ENCODE results near the gene PRCC.
A peak's percentile ranks its signal among the peaks of the same experiment; 100 is the strongest.

Gene PRCC

DNA sequence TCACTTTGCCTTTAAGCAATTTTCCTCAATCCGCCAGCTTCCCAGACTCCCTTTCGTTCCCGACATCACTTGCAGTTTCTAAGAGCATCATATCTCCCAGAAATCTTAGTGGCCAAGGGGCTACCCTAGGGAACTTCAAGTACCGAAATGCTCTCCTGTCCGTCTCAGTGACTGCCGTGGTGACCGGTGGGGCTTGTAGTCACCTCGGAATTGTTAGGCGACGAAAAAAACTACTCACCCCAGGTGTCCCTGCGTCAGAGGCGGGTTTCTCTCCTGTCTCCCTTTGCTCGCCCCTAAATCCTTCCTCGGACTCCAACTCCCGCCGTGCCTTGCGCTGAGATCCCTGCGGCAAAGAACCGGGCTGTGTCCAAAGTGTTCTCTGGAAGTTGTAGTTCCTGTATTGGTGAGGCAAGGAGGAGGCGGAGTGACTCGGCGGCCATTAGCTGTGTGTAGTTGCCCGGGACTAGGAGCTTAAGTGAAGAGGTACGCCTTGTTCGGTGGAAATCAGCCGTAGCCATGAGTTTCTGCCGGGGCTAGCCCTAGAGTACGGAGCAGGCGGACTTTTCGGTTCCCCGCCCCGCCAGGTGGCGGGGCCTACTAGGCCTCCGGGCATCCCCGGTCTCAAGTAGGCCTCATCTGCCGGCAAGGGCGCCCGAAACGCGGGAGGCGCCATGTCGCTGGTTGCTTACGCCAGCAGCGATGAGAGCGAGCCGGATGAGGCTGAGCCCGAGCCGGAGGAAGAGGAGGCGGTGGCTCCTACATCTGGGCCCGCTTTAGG lies at the start of gene PRCC:
Gene PRCC, plus strand, starts transcription at position 435 of the 778 bp plus-strand sequence. Its CDS starts 237 bp downstream, at position 672.
- no peak within 1 kb of the TSS for H3K4me3 Mint-ChIP-seq
- ATAC-seq (peak; percentile 96), DNase-seq (peak; percentile 94)
- H3K4me1 Mint-ChIP-seq, result peaks cover 45% of the 10 kb centered on the region
- H3K27ac Mint-ChIP-seq, result no peak within 1 kb of the TSS
- H3K27me3 Mint-ChIP-seq, result no peaks in the 10 kb centered on the region
- no peaks in the 10 kb centered on the region for H3K9me3 Mint-ChIP-seq
- peaks cover 37% of the 10 kb centered on the region for H3K36me3 Mint-ChIP-seq (ENCODE audit: low read depth)

GRCh38 chr1:156721131-156721530 lies 46.2 kb upstream of the PRCC start:
- H3K27me3 Mint-ChIP-seq, result no peaks in the 10 kb centered on the region
- H3K27ac Mint-ChIP-seq, result peak overlapping the region; percentile 82
- ATAC-seq (no peak), DNase-seq (no peak)
- no peak overlapping the region for H3K4me3 Mint-ChIP-seq
- peaks cover 45% of the 10 kb centered on the region for H3K36me3 Mint-ChIP-seq (ENCODE audit: low read depth)
- H3K4me1 Mint-ChIP-seq, result peaks cover 12% of the 10 kb centered on the region
- H3K9me3 Mint-ChIP-seq, result no peaks in the 10 kb centered on the region

DNA sequence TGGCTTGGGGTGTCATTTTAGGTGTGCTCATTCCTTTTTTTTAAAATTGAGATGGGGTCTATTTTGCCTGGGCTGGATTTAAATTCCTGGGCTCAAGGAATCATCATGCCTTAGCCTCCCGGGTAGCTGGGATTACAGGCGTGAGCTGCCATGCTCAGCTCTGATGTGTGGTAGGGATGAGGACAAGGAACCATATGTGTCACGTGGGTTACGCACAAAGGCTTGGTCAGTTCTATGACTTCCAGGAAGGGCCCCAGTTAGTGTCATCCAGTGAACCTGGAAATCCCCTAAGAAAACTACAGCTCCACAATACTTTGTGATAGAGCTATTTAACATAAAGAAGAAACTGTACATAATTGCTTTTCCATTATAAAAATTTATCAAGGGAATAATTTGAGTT lies 45.8 kb upstream of the PRCC start:
- ATAC-seq, result no peak
- H3K9me3 Mint-ChIP-seq, result no peaks in the 10 kb centered on the region
- H3K36me3 Mint-ChIP-seq (ENCODE audit: low read depth), result peaks cover 45% of the 10 kb centered on the region
- no peak overlapping the region for H3K4me3 Mint-ChIP-seq
- peak overlapping the region; percentile 82 for H3K27ac Mint-ChIP-seq
- H3K27me3 Mint-ChIP-seq, result no peaks in the 10 kb centered on the region
- no peak for DNase-seq
- peaks cover 12% of the 10 kb centered on the region for H3K4me1 Mint-ChIP-seq

DNA sequence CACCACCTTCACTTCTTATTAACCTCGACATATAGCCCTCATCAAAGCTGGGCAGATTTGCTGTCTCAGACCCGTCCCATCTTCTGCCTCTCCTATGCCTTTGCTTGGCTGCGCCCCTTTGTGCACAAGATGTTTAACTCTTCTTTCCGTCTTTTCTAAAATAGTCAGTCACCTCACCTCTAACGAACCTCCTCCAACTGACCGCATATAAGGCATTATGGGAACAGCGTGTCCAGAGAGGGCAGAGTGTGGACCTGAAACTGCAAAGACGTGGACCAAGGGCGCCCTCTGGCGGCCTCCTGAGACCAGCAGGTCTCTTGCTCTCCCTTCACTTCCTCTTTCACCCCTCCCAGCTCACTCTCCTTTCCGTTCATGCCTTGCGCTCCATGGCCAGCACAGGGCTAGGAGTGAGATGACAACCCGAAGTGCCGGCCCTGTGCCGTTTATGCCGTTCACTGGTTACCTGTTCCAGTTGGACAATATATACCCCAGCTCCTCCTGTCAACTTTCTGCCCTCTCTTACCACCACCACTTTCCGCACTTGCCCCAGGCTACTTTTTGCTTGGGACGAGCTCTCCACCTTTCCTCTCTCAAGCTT lies 41.6 kb upstream of the PRCC start:
- Mint-ChIP-seq H3K27me3 (no peaks in the 10 kb centered on the region), H3K9me3 (no peaks in the 10 kb centered on the region), H3K4me1 (peaks cover 28% of the 10 kb centered on the region), H3K36me3 (ENCODE audit: low read depth) (peaks cover 42% of the 10 kb centered on the region), H3K27ac (no peak overlapping the region), H3K4me3 (no peak overlapping the region)
- peak; percentile 39 for ATAC-seq
- DNase-seq, result peak; percentile 83

DNA sequence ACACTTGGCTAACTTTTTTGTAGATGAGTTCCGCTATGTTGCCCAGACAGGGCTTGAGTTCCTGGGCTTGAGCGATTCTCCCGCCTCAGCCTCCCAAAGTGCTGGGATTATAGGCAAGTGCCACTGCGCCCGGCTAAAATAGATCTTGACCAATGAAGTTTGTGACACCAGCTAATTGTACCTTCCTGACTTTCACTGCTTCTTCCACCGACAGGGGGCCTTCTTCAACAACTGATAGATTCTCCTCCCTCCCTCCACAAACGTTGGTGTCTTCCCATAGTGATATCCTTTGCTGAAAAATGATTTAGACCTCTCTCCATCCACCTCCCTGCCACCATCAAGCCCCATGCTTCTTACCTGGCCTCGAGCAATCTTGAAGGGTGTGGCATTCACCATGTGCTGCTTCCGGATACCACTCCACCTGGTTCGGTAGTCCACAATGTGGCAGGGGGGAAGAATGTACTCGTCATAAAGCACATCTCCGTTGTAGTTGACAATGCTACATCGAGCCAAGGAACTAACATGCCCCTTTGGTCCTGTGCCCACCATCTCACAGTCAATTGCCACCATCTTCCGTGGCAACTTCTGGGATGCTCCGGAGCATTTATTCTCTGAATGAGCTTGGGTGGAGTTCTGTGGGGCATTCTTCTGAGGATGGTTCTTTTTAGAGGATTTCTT lies 40.6 kb upstream of the PRCC start:
- H3K9me3 Mint-ChIP-seq, result no peaks in the 10 kb centered on the region
- ATAC-seq (no peak), DNase-seq (peak; percentile 67)
- H3K27me3 Mint-ChIP-seq, result no peaks in the 10 kb centered on the region
- H3K27ac Mint-ChIP-seq, result no peak overlapping the region
- H3K4me1 Mint-ChIP-seq, result peaks cover 23% of the 10 kb centered on the region
- no peak overlapping the region for H3K4me3 Mint-ChIP-seq
- H3K36me3 Mint-ChIP-seq (ENCODE audit: low read depth), result peaks cover 35% of the 10 kb centered on the region

- no peaks in the 10 kb centered on the region for H3K9me3 Mint-ChIP-seq
- H3K27me3 Mint-ChIP-seq, result no peaks in the 10 kb centered on the region
- H3K4me1 Mint-ChIP-seq, result peaks cover 21% of the 10 kb centered on the region
- H3K36me3 Mint-ChIP-seq (ENCODE audit: low read depth), result peaks cover 33% of the 10 kb centered on the region
- DNase-seq, result no peak
- H3K27ac Mint-ChIP-seq, result peak overlapping the region; percentile 99
- ATAC-seq, result no peak
- no peak overlapping the region for H3K4me3 Mint-ChIP-seq
Observed at GRCh38 chr1:156727492-156727891, 39.8 kb upstream of the PRCC start.

GRCh38 chr1:156727926-156728598 lies 39.3 kb upstream of the PRCC start, which contains the start of gene METTL25B:
Gene METTL25B, plus strand, starts transcription at chr1:156728469. Its CDS starts 636 bp downstream, at chr1:156729105.
- H3K36me3 Mint-ChIP-seq (ENCODE audit: low read depth), result peaks cover 28% of the 10 kb centered on the region
- no peak within 1 kb of the TSS for H3K4me3 Mint-ChIP-seq

DNA sequence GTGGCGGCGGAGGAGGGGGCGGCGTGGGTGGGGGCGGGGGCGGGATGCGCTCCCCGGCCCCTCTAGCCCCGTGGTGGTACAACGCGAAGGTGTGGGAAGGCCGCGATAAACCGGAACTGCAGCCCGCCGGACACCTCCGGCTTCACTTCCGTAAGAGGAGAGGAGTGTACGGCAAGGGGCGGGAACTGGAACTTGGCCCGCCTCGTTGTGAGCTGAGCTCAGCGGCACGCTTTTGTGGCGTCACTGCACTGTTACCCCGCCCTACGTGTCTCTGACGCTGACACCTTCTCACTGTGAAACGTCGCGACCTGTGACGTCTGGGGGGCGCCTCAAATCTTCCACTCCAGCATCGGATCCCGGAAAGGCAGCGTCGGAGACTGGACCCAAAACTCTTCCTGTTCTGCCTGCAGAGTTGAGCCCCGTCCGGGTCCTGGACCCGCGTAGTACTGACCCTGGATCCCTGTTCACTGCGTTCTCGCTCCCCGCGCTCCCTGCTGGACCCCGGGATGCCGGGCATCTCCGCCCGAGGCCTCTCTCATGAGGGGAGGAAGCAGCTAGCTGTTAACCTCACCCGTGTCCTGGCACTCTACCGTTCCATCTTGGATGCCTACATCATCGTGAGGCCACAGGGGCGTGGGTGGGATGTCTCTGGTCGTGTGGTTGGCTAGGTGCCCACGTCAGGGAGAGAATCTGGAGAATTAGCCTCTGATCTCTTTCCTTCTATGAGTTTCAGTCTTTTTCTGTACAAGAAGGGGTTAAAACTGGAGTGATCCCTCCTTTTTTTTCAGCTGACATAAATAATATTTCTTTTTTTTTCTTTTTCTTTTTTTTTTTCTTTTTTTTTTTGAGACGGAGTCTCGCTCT lies 38.5 kb upstream of the PRCC start, which contains the start of gene ISG20L2:
Gene ISG20L2, minus strand, starts transcription at position 168 of the 864 bp plus-strand sequence. CDS start 1,114 bp downstream, outside the sequence.
- H3K27me3 Mint-ChIP-seq, result no peaks in the 10 kb centered on the region
- H3K9me3 Mint-ChIP-seq, result no peaks in the 10 kb centered on the region
- DNase-seq, result peak; percentile 96
- peak within 1 kb of the TSS; percentile 99 for H3K27ac Mint-ChIP-seq
- H3K36me3 Mint-ChIP-seq (ENCODE audit: low read depth), result peaks cover 20% of the 10 kb centered on the region
- no peak within 1 kb of the TSS for H3K4me3 Mint-ChIP-seq
- ATAC-seq, result peak; percentile 94
- peaks cover 19% of the 10 kb centered on the region for H3K4me1 Mint-ChIP-seq

More at GRCh38 chr1:156727926-156728598, 39.3 kb upstream of the PRCC start, which contains the start of gene METTL25B:
- Mint-ChIP-seq H3K27ac (peak within 1 kb of the TSS; percentile 99), H3K9me3 (no peaks in the 10 kb centered on the region), H3K4me1 (peaks cover 19% of the 10 kb centered on the region), H3K27me3 (no peaks in the 10 kb centered on the region)
- ATAC-seq (peak; percentile 74), DNase-seq (peak; percentile 85)

DNA sequence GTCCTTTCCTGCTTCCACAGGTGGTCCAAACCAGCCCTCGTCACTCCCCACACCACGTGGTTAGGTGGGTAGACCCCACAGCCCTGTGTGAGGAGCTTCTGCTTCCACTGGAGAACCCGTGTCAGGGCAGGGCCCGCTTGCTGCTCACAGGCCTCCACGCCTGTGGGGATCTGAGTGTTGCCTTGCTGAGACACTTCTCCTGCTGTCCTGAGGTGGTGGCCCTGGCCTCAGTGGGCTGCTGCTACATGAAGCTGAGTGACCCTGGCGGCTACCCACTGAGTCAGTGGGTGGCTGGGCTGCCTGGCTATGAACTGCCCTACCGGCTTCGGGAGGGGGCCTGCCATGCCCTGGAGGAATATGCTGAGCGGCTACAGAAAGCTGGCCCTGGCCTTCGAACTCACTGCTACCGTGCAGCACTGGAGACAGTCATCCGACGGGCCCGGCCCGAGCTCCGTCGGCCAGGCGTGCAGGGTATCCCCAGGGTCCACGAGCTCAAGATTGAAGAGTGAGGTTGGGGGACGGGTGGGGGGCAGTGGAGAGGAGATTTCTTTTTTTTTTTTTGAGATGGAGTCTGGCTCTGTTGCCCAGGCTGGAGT lies 33.2 kb upstream of the PRCC start:
- H3K9me3 Mint-ChIP-seq, result no peaks in the 10 kb centered on the region
- ATAC-seq, result no peak
- no peak overlapping the region for H3K27ac Mint-ChIP-seq
- no peak for DNase-seq
- no peaks in the 10 kb centered on the region for H3K27me3 Mint-ChIP-seq
- H3K4me1 Mint-ChIP-seq, result peaks cover 20% of the 10 kb centered on the region
- peaks cover 30% of the 10 kb centered on the region for H3K36me3 Mint-ChIP-seq (ENCODE audit: low read depth)
- no peak overlapping the region for H3K4me3 Mint-ChIP-seq

GRCh38 chr1:156738407-156738806 lies 28.9 kb upstream of the PRCC start:
- no peak overlapping the region for H3K27ac Mint-ChIP-seq
- H3K27me3 Mint-ChIP-seq, result no peaks in the 10 kb centered on the region
- peaks cover 51% of the 10 kb centered on the region for H3K36me3 Mint-ChIP-seq (ENCODE audit: low read depth)
- ATAC-seq (no peak), DNase-seq (no peak)
- H3K9me3 Mint-ChIP-seq, result no peaks in the 10 kb centered on the region
- H3K4me1 Mint-ChIP-seq, result peaks cover 44% of the 10 kb centered on the region
- peak overlapping the region; percentile 96 for H3K4me3 Mint-ChIP-seq

GRCh38 chr1:156738916-156739315 lies 28.4 kb upstream of the PRCC start:
- no peaks in the 10 kb centered on the region for H3K27me3 Mint-ChIP-seq
- no peak for ATAC-seq
- DNase-seq, result no peak
- peak overlapping the region; percentile 96 for H3K4me3 Mint-ChIP-seq
- peaks cover 44% of the 10 kb centered on the region for H3K4me1 Mint-ChIP-seq
- H3K9me3 Mint-ChIP-seq, result no peaks in the 10 kb centered on the region
- peak overlapping the region; percentile 59 for H3K27ac Mint-ChIP-seq
- peaks cover 51% of the 10 kb centered on the region for H3K36me3 Mint-ChIP-seq (ENCODE audit: low read depth)

DNA sequence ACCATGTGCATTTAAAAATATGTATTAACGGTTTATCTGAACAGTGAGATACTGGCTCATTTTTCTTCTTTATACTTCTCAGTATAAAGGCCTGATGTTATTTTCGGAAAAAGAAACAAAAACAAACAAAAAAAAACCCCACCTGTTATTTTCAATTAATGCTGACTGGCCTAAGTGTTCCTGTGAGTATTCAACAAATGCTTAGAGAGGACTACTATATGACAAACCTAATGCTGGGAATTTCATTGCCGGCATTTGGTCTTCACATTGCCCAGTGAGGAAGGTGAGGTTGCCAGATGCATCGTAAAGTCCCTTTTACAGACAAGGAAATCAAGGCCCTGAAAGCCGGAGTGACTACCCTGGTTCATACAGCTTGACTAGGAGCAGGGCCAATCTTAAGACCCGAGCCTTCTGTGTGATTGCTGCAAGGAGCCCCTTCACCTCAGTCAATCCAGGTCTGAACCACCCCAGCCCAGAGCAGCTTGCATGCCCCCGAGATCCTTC lies 27.0 kb upstream of the PRCC start:
- H3K4me3 Mint-ChIP-seq, result peak overlapping the region; percentile 96
- peak overlapping the region; percentile 98 for H3K27ac Mint-ChIP-seq
- peaks cover 56% of the 10 kb centered on the region for H3K36me3 Mint-ChIP-seq (ENCODE audit: low read depth)
- H3K9me3 Mint-ChIP-seq, result no peaks in the 10 kb centered on the region
- no peaks in the 10 kb centered on the region for H3K27me3 Mint-ChIP-seq
- DNase-seq (no peak), ATAC-seq (peak; percentile 2)
- peaks cover 44% of the 10 kb centered on the region for H3K4me1 Mint-ChIP-seq
